HEK293 (cell line): ENCODE measurements around the gene NFE2L1.

Experiments used
- CTCF ChIA-PET: fragments of 350-600 bp; formaldehyde crosslinking; extraction: SDS; loops from one replicate; lab custom pipeline; 2021; ENCODE audit warnings: antibody characterized with exemption; lab: Yijun Ruan, JAX
- POLR2A ChIA-PET: fragments of 300-600 bp; formaldehyde crosslinking; extraction: SDS; loops from one replicate; lab custom pipeline; 2020; ENCODE audit warnings: antibody characterized with exemption, inconsistent platforms; lab: Yijun Ruan, JAX
- H3K27ac ChIP-seq: fragments of 200-500 bp; sonication (Bioruptor generic); 2 replicates; pipeline ENCODE4 v1.5.1; 2014; ENCODE audit warnings: low read depth, low read length, control low read depth, inconsistent platforms; ENCODE audit errors: extremely low read depth
- H3K36me3 ChIP-seq, 2 experiments: fragments of 200-500 bp in 1 of 2; sonication (Bioruptor generic) in 1 of 2; 1 replicate in 1 of 2; 2 replicates in 1 of 2; pipeline ENCODE4 v1.5.1; 2014 to 2017; ENCODE audit warnings: inconsistent platforms in 2 of 2, low read length in 2 of 2; ENCODE audit not compliant: control insufficient read depth in 2 of 2, insufficient read depth in 1 of 2
- H3K4me1 ChIP-seq: fragments of 200-500 bp; sonication (Bioruptor generic); 2 replicates; pipeline ENCODE4 v1.5.1; 2014; ENCODE audit warnings: mild to moderate bottlenecking, low read length, inconsistent platforms; ENCODE audit not compliant: control insufficient read depth, insufficient read depth
- H3K4me3 ChIP-seq: 2 replicates; pipeline ENCODE4 v1.5.1; 2011; ENCODE audit warnings: low read depth, mild to moderate bottlenecking, control low read depth, low read length, moderate library complexity
- H3K9me3 ChIP-seq: fragments of 200-500 bp; sonication (Bioruptor generic); 2 replicates; pipeline ENCODE4 v1.5.1; 2014; ENCODE audit warnings: low read depth, low read length, inconsistent platforms; ENCODE audit not compliant: control insufficient read depth, insufficient read depth
- FEZF1 ChIP-seq: fragments of 450-650 bp; formaldehyde crosslinking; IDR thresholded peaks from 2 replicates; pipeline ENCODE4 v1.5.1; 2016; ENCODE audit warnings: missing biosample characterization, missing genetic modification characterization
- GLI4 ChIP-seq: fragments of 450-650 bp; formaldehyde crosslinking; IDR thresholded peaks from 2 replicates; pipeline ENCODE4 v1.5.1; 2016; ENCODE audit warnings: missing biosample characterization, missing genetic modification characterization
- HOXA7 ChIP-seq: sonication (generic); formaldehyde crosslinking; IDR thresholded peaks from 2 replicates; pipeline ENCODE4 v1.8.1; 2022; ENCODE audit warnings: missing genetic modification reagents, borderline replicate concordance
- KLF7 ChIP-seq: fragments of 450-650 bp; formaldehyde crosslinking; IDR thresholded peaks from 2 replicates; pipeline ENCODE4 v1.5.1; 2016; ENCODE audit warnings: missing biosample characterization, missing genetic modification characterization, borderline replicate concordance
- SP3 ChIP-seq: fragments of 450-650 bp; formaldehyde crosslinking; IDR thresholded peaks from 2 replicates; pipeline ENCODE4 v1.5.1; 2016; ENCODE audit warnings: missing biosample characterization, missing genetic modification characterization
- ZBTB1 ChIP-seq: fragments of 450-650 bp; formaldehyde crosslinking; IDR thresholded peaks from 2 replicates; pipeline ENCODE4 v1.5.1; 2016; ENCODE audit warnings: missing biosample characterization, missing genetic modification characterization
- ZBTB20 ChIP-seq: fragments of 450-650 bp; formaldehyde crosslinking; IDR thresholded peaks from 2 replicates; pipeline ENCODE4 v1.5.1; 2016; ENCODE audit warnings: missing biosample characterization, missing genetic modification characterization
- ZFP41 ChIP-seq: fragments of 450-650 bp; formaldehyde crosslinking; IDR thresholded peaks from 2 replicates; pipeline ENCODE4 v1.5.1; 2016; ENCODE audit warnings: missing biosample characterization, missing genetic modification characterization, borderline replicate concordance
- ZNF146 ChIP-seq: fragments of 450-650 bp; formaldehyde crosslinking; IDR thresholded peaks from 2 replicates; pipeline ENCODE4 v1.5.1; 2016; ENCODE audit warnings: missing biosample characterization, missing genetic modification characterization
- ZNF157 ChIP-seq: fragments of 450-650 bp; formaldehyde crosslinking; IDR thresholded peaks from 2 replicates; pipeline ENCODE4 v1.5.1; 2016; ENCODE audit warnings: missing biosample characterization, missing genetic modification characterization
- ZNF175 ChIP-seq: fragments of 450-650 bp; formaldehyde crosslinking; IDR thresholded peaks from 2 replicates; pipeline ENCODE4 v1.5.1; 2016; ENCODE audit warnings: missing biosample characterization, missing genetic modification characterization
- ZNF223 ChIP-seq: fragments of 450-650 bp; formaldehyde crosslinking; IDR thresholded peaks from 2 replicates; pipeline ENCODE4 v1.5.1; 2016; ENCODE audit warnings: missing biosample characterization, missing genetic modification characterization
- ZNF23 ChIP-seq: fragments of 450-650 bp; formaldehyde crosslinking; IDR thresholded peaks from 2 replicates; pipeline ENCODE4 v1.5.1; 2016; ENCODE audit warnings: missing biosample characterization, missing genetic modification characterization, borderline replicate concordance
- ZNF266 ChIP-seq: fragments of 450-650 bp; formaldehyde crosslinking; IDR thresholded peaks from 2 replicates; pipeline ENCODE4 v1.5.1; 2016; ENCODE audit warnings: missing biosample characterization, missing genetic modification characterization, low read depth
- ZNF488 ChIP-seq: fragments of 450-650 bp; formaldehyde crosslinking; IDR thresholded peaks from 2 replicates; pipeline ENCODE4 v1.5.1; 2016; ENCODE audit warnings: missing biosample characterization, missing genetic modification characterization
- ZNF501 ChIP-seq: fragments of 450-650 bp; formaldehyde crosslinking; IDR thresholded peaks from 2 replicates; pipeline ENCODE4 v1.5.1; 2016; ENCODE audit warnings: missing biosample characterization, missing genetic modification characterization
- ZNF610 ChIP-seq: fragments of 450-650 bp; formaldehyde crosslinking; IDR thresholded peaks from 2 replicates; pipeline ENCODE4 v1.5.1; 2016; ENCODE audit warnings: missing biosample characterization, missing genetic modification characterization, borderline replicate concordance
- ZNF626 ChIP-seq: fragments of 450-650 bp; sonication (Bioruptor Pico); formaldehyde crosslinking; IDR thresholded peaks from 2 replicates; pipeline ENCODE4 v1.5.1; 2018; ENCODE audit warnings: missing biosample characterization, missing genetic modification characterization, inconsistent platforms
- ZNF777 ChIP-seq: fragments of 450-650 bp; formaldehyde crosslinking; IDR thresholded peaks from 2 replicates; pipeline ENCODE4 v1.5.1; 2017; ENCODE audit warnings: missing biosample characterization, missing genetic modification characterization, borderline replicate concordance
- ZNF791 ChIP-seq: fragments of 450-650 bp; formaldehyde crosslinking; IDR thresholded peaks from 2 replicates; pipeline ENCODE4 v1.5.1; 2016; ENCODE audit warnings: missing biosample characterization, missing genetic modification characterization
- ZNF792 ChIP-seq: fragments of 450-650 bp; formaldehyde crosslinking; IDR thresholded peaks from 2 replicates; pipeline ENCODE4 v1.5.1; 2016; ENCODE audit warnings: missing biosample characterization, missing genetic modification characterization
- ZNF843 ChIP-seq: fragments of 450-650 bp; formaldehyde crosslinking; IDR thresholded peaks from 2 replicates; pipeline ENCODE4 v1.5.1; 2016; ENCODE audit warnings: missing biosample characterization, missing genetic modification characterization
- ZSCAN23 ChIP-seq: fragments of 450-650 bp; formaldehyde crosslinking; IDR thresholded peaks from 2 replicates; pipeline ENCODE4 v1.5.1; 2016; ENCODE audit warnings: missing biosample characterization, missing genetic modification characterization
- ZSCAN5A ChIP-seq: fragments of 450-650 bp; formaldehyde crosslinking; IDR thresholded peaks from 2 replicates; pipeline ENCODE4 v1.5.1; 2016; ENCODE audit warnings: missing biosample characterization, missing genetic modification characterization

NFE2L1 gene

GRCh38 chr17:48036693-48037035 is 11.5 kb upstream of the NFE2L1 start:
- no peak for TF ChIP-seq HOXA7
- no peak for TF ChIP-seq ZNF610 (tag by site-specific recombination)
- no peak for TF ChIP-seq ZNF157 (tag by site-specific recombination)
- TF ChIP-seq ZSCAN5A, result no peak
- no peak for TF ChIP-seq ZFP41 (tag by site-specific recombination)
- no peak for TF ChIP-seq ZNF777 (tag by site-specific recombination)
- TF ChIP-seq GLI4 (tag by site-specific recombination), result no peak
- TF ChIP-seq ZNF791, result no peak
- no peak for TF ChIP-seq ZNF843 (tag by site-specific recombination)
- no peak for TF ChIP-seq ZSCAN23
- no peak for TF ChIP-seq KLF7
- TF ChIP-seq SP3, result no peak
- POLR2A ChIA-PET, result interaction anchor here (3.1 kb wide), 1 partner anchor 12 kb away, joined by 14 read pairs; the partner anchor contains the start of gene NFE2L1
- no peak overlapping the region for H3K4me3 ChIP-seq
- H3K27ac ChIP-seq, result no peak overlapping the region
- no peaks in the 10 kb centered on the region for H3K36me3 ChIP-seq
- H3K4me1 ChIP-seq, result no peaks in the 10 kb centered on the region
- H3K9me3 ChIP-seq, result no peaks in the 10 kb centered on the region
- CTCF ChIA-PET, result interaction anchor here (1.2 to 3.4 kb wide), 5 partner anchors 10 to 43 kb away, joined by 4 to 18 read pairs (median 6); no protein-coding TSS in a partner anchor

- no peaks in the 10 kb centered on the region for H3K9me3 ChIP-seq
- H3K27ac ChIP-seq, result no peak within 1 kb of the TSS
- H3K36me3 ChIP-seq, result no peaks in the 10 kb centered on the region
- no peak within 1 kb of the TSS for H3K4me3 ChIP-seq
- ChIA-PET POLR2A (no interaction called here), CTCF (interaction anchor here (1.5 to 3.4 kb wide), 2 partner anchors 10 to 16 kb away, joined by 6 to 18 read pairs; no protein-coding TSS in a partner anchor)
- H3K4me1 ChIP-seq, result no peaks in the 10 kb centered on the region
- TF ChIP-seq FEZF1 (tag by site-specific recombination), result no peak
- no peak for TF ChIP-seq ZNF223
- no peak for TF ChIP-seq ZNF146 (tag by site-specific recombination)
- no peak for TF ChIP-seq ZNF488 (tag by site-specific recombination)
- TF ChIP-seq ZBTB1 (tag by site-specific recombination), result no peak
- TF ChIP-seq ZNF501 (tag by site-specific recombination), result no peak
- TF ChIP-seq ZNF626 (tag by site-specific recombination), result no peak
- TF ChIP-seq ZNF175, result no peak
- TF ChIP-seq ZNF792 (tag by site-specific recombination), result no peak
- no peak for TF ChIP-seq ZNF23
- TF ChIP-seq ZNF266 (tag by site-specific recombination), result no peak
- TF ChIP-seq ZBTB20 (tag by site-specific recombination), result no peak
Measured at GRCh38 chr17:48037036-48037837, 10.9 kb upstream of the NFE2L1 start, which contains the start of gene COPZ2. COPZ2 (minus strand) TSS chr17:48037797; CDS start chr17:48037777, 20 bp downstream.
